ENCODE measurements around the gene DDO. TPM values are rescaled to one million over a fixed set of nuclear protein-coding genes. Genes with fewer than 3 reads are reported as not detected.

DDO gene
- total and polyA plus RNA-seq, 2 of the 8 experiments (the other 6 are each of a cell fraction or from before 2014, with no cell fraction given): not detected

GRCh38 chr6:110400208-110400607 is 15.2 kb downstream of the DDO start:
- Histone ChIP-seq H3K4me3 (ENCODE audit: extremely low read depth in 1 of 4, insufficient read depth in 2 of 4, low read depth in 3 of 4, low read length in 4 of 4) (no peak overlapping the region), H3K14ac (ENCODE audit: insufficient read length) (no peak overlapping the region), H3K9me3 (ENCODE audit: insufficient read depth in 2 of 2, low read depth in 1 of 2, low read length in 1 of 2) (no peaks in the 10 kb centered on the region), H3K79me1 (ENCODE audit: low read depth, low read length) (no peaks in the 10 kb centered on the region; the same call in 1 of the 2 replicates), H4K91ac (replicated peaks; ENCODE audit: insufficient read length, low read length) (no peak overlapping the region), H3K4ac (replicated peaks; ENCODE audit: insufficient read length, low read depth, low read length) (no peak overlapping the region), H3K79me2 (ENCODE audit: control insufficient read depth in 1 of 2, insufficient read depth in 2 of 2, low read length in 2 of 2) (no peaks in the 10 kb centered on the region), H3K4me1 (replicated peaks in 1 of 4; ENCODE audit: control insufficient read depth in 3 of 4, insufficient read depth in 4 of 4, low read length in 3 of 4) (no peaks in the 10 kb centered on the region), H3K27ac (ENCODE audit: low read depth, low read length) (no peak overlapping the region), H3K27me3 (replicated peaks in 1 of 4; ENCODE audit: control insufficient read depth in 3 of 4, extremely low read depth in 1 of 4, insufficient read depth in 3 of 4, low read length in 3 of 4) (no peaks in the 10 kb centered on the region), H4K5ac (ENCODE audit: insufficient read length, low read depth, low read length) (no peak overlapping the region), H4K20me1 (replicated peaks in 1 of 2; ENCODE audit: control insufficient read depth in 1 of 2, insufficient read depth in 2 of 2, low read length in 2 of 2) (no peaks in the 10 kb centered on the region), H3K9ac (replicated peaks in 1 of 4; ENCODE audit: extremely low read depth in 1 of 4, low read depth in 3 of 4, low read length in 3 of 4) (no peak overlapping the region), H2BK5ac (ENCODE audit: low read depth, low read length) (no peak overlapping the region), H3K56ac (replicated peaks; ENCODE audit: insufficient read length, low read depth, low read length) (no peak overlapping the region), H2AK5ac (ENCODE audit: low read depth, low read length) (no peak overlapping the region), H2BK15ac (ENCODE audit: low read length) (no peak overlapping the region), H2BK20ac (ENCODE audit: low read length) (no peak overlapping the region), H2BK12ac (ENCODE audit: low read depth, low read length) (no peak overlapping the region), H3K18ac (ENCODE audit: extremely low read depth, low read length) (no peak overlapping the region), H3K23me2 (ENCODE audit: low read depth, low read length) (no peaks in the 10 kb centered on the region), H3K23ac (ENCODE audit: insufficient read length) (no peak overlapping the region), H2BK120ac (replicated peaks; ENCODE audit: low read depth, low read length) (no peak overlapping the region), H3K4me2 (ENCODE audit: insufficient read depth in 1 of 2, low read depth in 2 of 2, low read length in 2 of 2) (no peak overlapping the region), H4K8ac (ENCODE audit: extremely low read depth, insufficient read depth, low read length) (no peak overlapping the region), H2AFZ (ENCODE audit: low read length) (no peak overlapping the region), H3K36me3 (ENCODE audit: control insufficient read depth in 2 of 4, insufficient read depth in 4 of 4, low read length in 3 of 4) (no peaks in the 10 kb centered on the region)
- WGBS, 2 experiments (ENCODE audit: extremely low coverage in 1 of 2, insufficient coverage in 1 of 2, insufficient read length in 1 of 2, insufficient replicate concordance in 2 of 2, low coverage in 1 of 2, low lambda C conversion rate in 2 of 2, missing lambda C conversion rate in 1 of 2): 93% methylated on average over 17 of the region's 18 CpGs; no CpG with 5 or more reads in 1 of the 2 experiments
- FAIRE-seq (no peak), DNase-seq (ENCODE audit: low read depth in 1 of 2, low spot score in 2 of 2) (no peak)
- no peak for TF ChIP-seq ATF2 (IDR thresholded peaks at IDR 0.05; ENCODE audit: low read length)
- no peak for TF ChIP-seq RNF2 (IDR thresholded peaks at IDR 0.05; ENCODE audit: borderline replicate concordance, low read depth, low read length, missing control alignments, poor library complexity, severe bottlenecking)
- no peak for TF ChIP-seq EZH2 (IDR thresholded peaks at IDR 0.05; ENCODE audit: low read depth, low read length, severe bottlenecking)
- no peak for TF ChIP-seq MAFK (IDR thresholded peaks at IDR 0.05; ENCODE audit: low read depth, low read length)
- TF ChIP-seq CBX5 (IDR thresholded peaks at IDR 0.05; ENCODE audit: low read depth, low read length): no peak
- no peak for TF ChIP-seq CBX8 (IDR thresholded peaks at IDR 0.05; ENCODE audit: borderline replicate concordance, low read depth, low read length)
- TF ChIP-seq SP1 (IDR thresholded peaks at IDR 0.05; ENCODE audit: low read depth, low read length): no peak
- TF ChIP-seq POU5F1 (IDR thresholded peaks at IDR 0.05; ENCODE audit: low read depth, low read length): no peak
- ChIA-PET POLR2A (ENCODE audit: partially characterized antibody) (no interaction called here), CTCF (ENCODE audit: partially characterized antibody) (interaction anchor here (1.1 kb wide), 1 partner anchor 8 kb away, joined by 4 read pairs; no protein-coding TSS in a partner anchor)
